Measurements from ENCODE around the gene TRIP6. TPM values are rescaled to one million over a fixed set of nuclear protein-coding genes. Genes with fewer than 3 reads are reported as not detected.

TRIP6 gene
- total RNA-seq, 1 experiment from 2014 or later = 75.5 TPM

DNA sequence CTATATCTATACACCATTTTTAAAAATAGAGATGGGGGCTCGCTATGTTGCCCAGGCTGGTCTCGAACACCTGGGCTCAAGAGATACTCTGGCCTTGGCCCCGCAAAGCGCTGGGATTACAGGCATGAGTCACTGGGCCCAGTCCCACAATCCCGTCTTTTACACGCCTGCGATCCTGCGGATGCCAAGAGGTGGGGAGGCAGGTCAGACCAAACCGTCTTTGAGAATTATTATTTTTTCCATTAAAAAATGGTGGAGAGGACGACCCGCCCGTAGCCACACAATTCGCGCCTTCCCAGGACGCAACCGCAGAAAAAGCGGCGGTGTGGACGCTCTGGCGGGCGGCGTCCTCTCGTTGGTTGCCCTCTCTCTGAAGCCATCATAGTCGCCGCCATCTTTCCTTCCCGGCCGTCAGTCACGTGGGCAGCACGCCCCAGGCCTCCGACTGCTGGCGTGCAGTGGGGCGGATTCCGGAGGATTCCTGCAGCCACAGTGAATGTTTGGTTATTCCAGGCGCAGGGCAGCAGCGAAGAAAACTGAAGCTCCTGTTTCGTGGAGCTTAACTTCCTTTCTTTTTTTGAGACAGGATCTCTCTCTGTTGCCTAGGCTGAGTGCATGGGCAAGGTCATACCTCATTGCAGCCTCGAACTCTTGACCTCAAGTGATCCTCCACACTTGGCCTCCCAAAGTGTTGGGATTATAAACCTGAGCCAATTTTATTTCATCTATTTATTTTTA is 29.9 kb upstream of the TRIP6 start:
- H3K36me3 Mint-ChIP-seq (ENCODE audit: insufficient read depth, unreplicated experiment) = peaks cover 5% of the 10 kb centered on the region
- no peaks in the 10 kb centered on the region for H3K27me3 Mint-ChIP-seq (ENCODE audit: insufficient read depth, unreplicated experiment)
- no peaks in the 10 kb centered on the region for H3K9me3 Mint-ChIP-seq (ENCODE audit: unreplicated experiment)
- CTCF ChIA-PET = interaction anchor here (0.6 to 2.8 kb wide), 4 partner anchors 10 to 380 kb away, joined by 3 to 17 read pairs (median 6); partner anchors contain the start of genes EPHB4, PLOD3, POP7 and SLC12A9
- peaks cover 13% of the 10 kb centered on the region for H3K4me1 ChIP-seq
- peak overlapping the region; percentile 85 for H3K27ac Mint-ChIP-seq (ENCODE audit: unreplicated experiment)
- no peaks in the 10 kb centered on the region for H3K36me3 ChIP-seq (ENCODE audit: control insufficient read depth, insufficient read depth, low read length)
- TF ChIP-seq, protein P1, sequence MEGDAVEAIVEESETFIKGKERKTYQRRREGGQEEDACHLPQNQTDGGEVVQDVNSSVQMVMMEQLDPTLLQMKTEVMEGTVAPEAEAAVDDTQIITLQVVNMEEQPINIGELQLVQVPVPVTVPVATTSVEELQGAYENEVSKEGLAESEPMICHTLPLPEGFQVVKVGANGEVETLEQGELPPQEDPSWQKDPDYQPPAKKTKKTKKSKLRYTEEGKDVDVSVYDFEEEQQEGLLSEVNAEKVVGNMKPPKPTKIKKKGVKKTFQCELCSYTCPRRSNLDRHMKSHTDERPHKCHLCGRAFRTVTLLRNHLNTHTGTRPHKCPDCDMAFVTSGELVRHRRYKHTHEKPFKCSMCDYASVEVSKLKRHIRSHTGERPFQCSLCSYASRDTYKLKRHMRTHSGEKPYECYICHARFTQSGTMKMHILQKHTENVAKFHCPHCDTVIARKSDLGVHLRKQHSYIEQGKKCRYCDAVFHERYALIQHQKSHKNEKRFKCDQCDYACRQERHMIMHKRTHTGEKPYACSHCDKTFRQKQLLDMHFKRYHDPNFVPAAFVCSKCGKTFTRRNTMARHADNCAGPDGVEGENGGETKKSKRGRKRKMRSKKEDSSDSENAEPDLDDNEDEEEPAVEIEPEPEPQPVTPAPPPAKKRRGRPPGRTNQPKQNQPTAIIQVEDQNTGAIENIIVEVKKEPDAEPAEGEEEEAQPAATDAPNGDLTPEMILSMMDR (IDR thresholded peaks at IDR 0.05; ENCODE audit: insufficient read depth in 1 of 2, low read depth in 1 of 2, low read length in 1 of 2, severe bottlenecking in 1 of 2, unreplicated experiment in 1 of 2) = no peak
- H3K9me3 ChIP-seq = no peaks in the 10 kb centered on the region
- POLR2A ChIA-PET = interaction anchor here (2.7 kb wide), 1 partner anchor 10 kb away, joined by 18 read pairs; the partner anchor contains the start of gene EPHB4
- intact Hi-C loops (cut with micrococcal nuclease; ENCODE audit: unreplicated experiment) = loop anchor here (1.0 kb wide), 1 partner anchor 15 kb away; the partner anchor contains the start of gene SLC12A9
- H3K4me1 Mint-ChIP-seq (ENCODE audit: low read depth, unreplicated experiment) = peaks cover 35% of the 10 kb centered on the region
- BruUV-seq (replicated peaks) = TSS peak; percentile 74
- H3K4me3 ChIP-seq (ENCODE audit: low read depth, low read length) = peak overlapping the region; percentile 42
- H3K27me3 ChIP-seq (replicated peaks; ENCODE audit: control insufficient read depth, insufficient read depth, low read length) = no peaks in the 10 kb centered on the region
- peak overlapping the region; percentile 39 for H3K4me3 Mint-ChIP-seq (ENCODE audit: unreplicated experiment)
- DNase-seq = peak; percentile 92 to 93

GRCh38 chr7:100839361-100839760 is 27.8 kb upstream of the TRIP6 start:
- Mint-ChIP-seq H3K4me3 (ENCODE audit: unreplicated experiment) (no peak overlapping the region), H3K36me3 (ENCODE audit: insufficient read depth, unreplicated experiment) (peaks cover 5% of the 10 kb centered on the region), H3K27ac (ENCODE audit: unreplicated experiment) (no peak overlapping the region), H3K9me3 (ENCODE audit: unreplicated experiment) (no peaks in the 10 kb centered on the region), H3K27me3 (ENCODE audit: insufficient read depth, unreplicated experiment) (no peaks in the 10 kb centered on the region), H3K4me1 (ENCODE audit: low read depth, unreplicated experiment) (peaks cover 26% of the 10 kb centered on the region)
- no peak for DNase-seq
- TF ChIP-seq, protein P1 (IDR thresholded peaks at IDR 0.05; ENCODE audit: insufficient read depth in 1 of 2, low read depth in 1 of 2, low read length in 1 of 2, severe bottlenecking in 1 of 2, unreplicated experiment in 1 of 2) = no peak
- Histone ChIP-seq H3K4me3 (ENCODE audit: low read depth, low read length) (no peak overlapping the region), H3K27me3 (replicated peaks; ENCODE audit: control insufficient read depth, insufficient read depth, low read length) (no peaks in the 10 kb centered on the region), H3K9me3 (no peaks in the 10 kb centered on the region), H3K36me3 (ENCODE audit: control insufficient read depth, insufficient read depth, low read length) (no peaks in the 10 kb centered on the region), H3K4me1 (peaks cover 10% of the 10 kb centered on the region)
- intact Hi-C loops (cut with micrococcal nuclease; ENCODE audit: unreplicated experiment) = no loop called here
- no TSS peak for BruUV-seq (replicated peaks)
- POLR2A ChIA-PET = no interaction called here
- CTCF ChIA-PET = no interaction called here

- peaks cover 5% of the 10 kb centered on the region for H3K36me3 Mint-ChIP-seq (ENCODE audit: insufficient read depth, unreplicated experiment)
- Histone ChIP-seq H3K27me3 (replicated peaks; ENCODE audit: control insufficient read depth, insufficient read depth, low read length) (no peaks in the 10 kb centered on the region), H3K9me3 (no peaks in the 10 kb centered on the region), H3K4me3 (ENCODE audit: low read depth, low read length) (no peak overlapping the region), H3K4me1 (peaks cover 10% of the 10 kb centered on the region), H3K36me3 (ENCODE audit: control insufficient read depth, insufficient read depth, low read length) (no peaks in the 10 kb centered on the region)
- CTCF ChIA-PET = interaction anchor here (0.7 kb wide), 1 partner anchor 1563 kb away, joined by 4 read pairs; no protein-coding TSS in a partner anchor
- H3K27ac Mint-ChIP-seq (ENCODE audit: unreplicated experiment) = no peak overlapping the region
- peaks cover 20% of the 10 kb centered on the region for H3K4me1 Mint-ChIP-seq (ENCODE audit: low read depth, unreplicated experiment)
- TF ChIP-seq, protein P1 (IDR thresholded peaks at IDR 0.05; ENCODE audit: insufficient read depth in 1 of 2, low read depth in 1 of 2, low read length in 1 of 2, severe bottlenecking in 1 of 2, unreplicated experiment in 1 of 2) = no peak
- H3K27me3 Mint-ChIP-seq (ENCODE audit: insufficient read depth, unreplicated experiment) = no peaks in the 10 kb centered on the region
- intact Hi-C loops (cut with micrococcal nuclease; ENCODE audit: unreplicated experiment) = no loop called here
- POLR2A ChIA-PET = no interaction called here
- H3K4me3 Mint-ChIP-seq (ENCODE audit: unreplicated experiment) = no peak overlapping the region
- no TSS peak for BruUV-seq (replicated peaks)
- no peak for DNase-seq
- no peaks in the 10 kb centered on the region for H3K9me3 Mint-ChIP-seq (ENCODE audit: unreplicated experiment)
These were observed 26.6 kb upstream of the TRIP6 start for GRCh38 chr7:100840470-100841100.
